ENCODE measurements around the gene IGSF23. TPM values are rescaled to one million over a fixed set of nuclear protein-coding genes. Genes with fewer than 3 reads are reported as not detected.
"Not testable (repeated sequence)": the region's sequence is repeated elsewhere in the genome, so short reads cannot be mapped to it uniquely, and the experiment has no call there.

Gene IGSF23
- total RNA-seq, 1 donor from 2014 or later = not detected

- no peak for DNase-seq (ENCODE audit: low spot score in 2 of 2)
- intact Hi-C loops (cut with DNase I) = no loop called here
- Histone ChIP-seq H3K4me1 (no peaks in the 10 kb centered on the region), H3K9me3 (no peaks in the 10 kb centered on the region), H3K36me3 (peaks cover 13 to 14% of the 10 kb centered on the region in 2 donors), H3K27me3 (no peaks in the 10 kb centered on the region), H3K27ac (no peak overlapping the region), H3K4me3 (no peak overlapping the region)
- TF ChIP-seq, protein P1, sequence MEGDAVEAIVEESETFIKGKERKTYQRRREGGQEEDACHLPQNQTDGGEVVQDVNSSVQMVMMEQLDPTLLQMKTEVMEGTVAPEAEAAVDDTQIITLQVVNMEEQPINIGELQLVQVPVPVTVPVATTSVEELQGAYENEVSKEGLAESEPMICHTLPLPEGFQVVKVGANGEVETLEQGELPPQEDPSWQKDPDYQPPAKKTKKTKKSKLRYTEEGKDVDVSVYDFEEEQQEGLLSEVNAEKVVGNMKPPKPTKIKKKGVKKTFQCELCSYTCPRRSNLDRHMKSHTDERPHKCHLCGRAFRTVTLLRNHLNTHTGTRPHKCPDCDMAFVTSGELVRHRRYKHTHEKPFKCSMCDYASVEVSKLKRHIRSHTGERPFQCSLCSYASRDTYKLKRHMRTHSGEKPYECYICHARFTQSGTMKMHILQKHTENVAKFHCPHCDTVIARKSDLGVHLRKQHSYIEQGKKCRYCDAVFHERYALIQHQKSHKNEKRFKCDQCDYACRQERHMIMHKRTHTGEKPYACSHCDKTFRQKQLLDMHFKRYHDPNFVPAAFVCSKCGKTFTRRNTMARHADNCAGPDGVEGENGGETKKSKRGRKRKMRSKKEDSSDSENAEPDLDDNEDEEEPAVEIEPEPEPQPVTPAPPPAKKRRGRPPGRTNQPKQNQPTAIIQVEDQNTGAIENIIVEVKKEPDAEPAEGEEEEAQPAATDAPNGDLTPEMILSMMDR (IDR thresholded peaks at IDR 0.05) = no peak
Measured at GRCh38 chr19:44677019-44677811, 63.9 kb downstream of the IGSF23 start.

- Histone ChIP-seq H3K9me3 (no peaks in the 10 kb centered on the region), H3K4me3 (no peak overlapping the region), H3K27me3 (no peaks in the 10 kb centered on the region), H3K36me3 (peaks cover 10 to 13% of the 10 kb centered on the region in 2 donors), H3K4me1 (no peaks in the 10 kb centered on the region), H3K27ac (no peak overlapping the region)
- no peak for DNase-seq (ENCODE audit: low spot score in 2 of 2)
- intact Hi-C loops (cut with DNase I) = no loop called here
- TF ChIP-seq, protein P1 (IDR thresholded peaks at IDR 0.05) = no peak
Measured at GRCh38 chr19:44680536-44680935, 67.2 kb downstream of the IGSF23 start.

- intact Hi-C loops (cut with DNase I) = no loop called here
Measured at GRCh38 chr19:44681992-44682790, 68.8 kb downstream of the IGSF23 start.

DNA sequence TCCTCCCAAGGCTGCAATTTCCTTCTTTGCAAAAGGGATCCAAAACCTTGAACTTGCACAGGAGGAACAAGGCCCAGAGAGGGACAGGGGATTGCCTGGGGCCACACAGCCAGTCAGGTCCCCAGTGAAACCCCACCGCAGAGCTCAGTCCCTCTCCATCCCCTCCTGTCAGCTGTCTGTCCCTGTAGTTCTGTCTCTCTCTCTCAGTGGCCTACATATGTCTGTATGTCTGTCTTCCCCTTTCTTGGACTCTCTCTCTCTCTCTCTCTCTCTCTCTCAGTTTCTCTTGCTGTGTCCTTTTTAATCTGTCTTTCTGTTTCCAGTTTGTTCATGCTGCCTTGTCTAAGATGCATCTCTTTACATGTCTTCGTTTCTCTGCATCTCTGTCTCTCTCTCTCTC, 69.4 kb downstream of the IGSF23 start:
- H3K27me3 ChIP-seq = no peaks in the 10 kb centered on the region
- no peaks in the 10 kb centered on the region for H3K9me3 ChIP-seq
- no peak overlapping the region for H3K27ac ChIP-seq
- no peak for DNase-seq (ENCODE audit: low spot score in 2 of 2)
- intact Hi-C loops (cut with DNase I) = no loop called here
- no peak overlapping the region for H3K4me3 ChIP-seq
- H3K36me3 ChIP-seq = peaks cover 10% of the 10 kb centered on the region in 2 donors
- TF ChIP-seq, protein P1 (IDR thresholded peaks at IDR 0.05) = no peak
- H3K4me1 ChIP-seq = no peaks in the 10 kb centered on the region

More at GRCh38 chr19:44681992-44682790, 68.8 kb downstream of the IGSF23 start:
- no peaks in the 10 kb centered on the region for H3K9me3 ChIP-seq
- H3K27ac ChIP-seq = no peak overlapping the region
- H3K36me3 ChIP-seq = peaks cover 10% of the 10 kb centered on the region in 2 donors
- no peaks in the 10 kb centered on the region for H3K27me3 ChIP-seq
- no peak for DNase-seq (ENCODE audit: low spot score in 2 of 2)
- TF ChIP-seq, protein P1 (IDR thresholded peaks at IDR 0.05) = no peak
- no peak overlapping the region for H3K4me3 ChIP-seq
- no peaks in the 10 kb centered on the region for H3K4me1 ChIP-seq

- intact Hi-C loops (cut with DNase I) = no loop called here
- H3K27ac ChIP-seq = no peak overlapping the region
- TF ChIP-seq, protein P1 (IDR thresholded peaks at IDR 0.05) = no peak
Measured at GRCh38 chr19:44683434-44684210, 70.3 kb downstream of the IGSF23 start.

GRCh38 chr19:44684396-44684795, 71.0 kb downstream of the IGSF23 start:
- H3K27ac ChIP-seq; intact Hi-C loops (cut with DNase I); H3K4me1 ChIP-seq; H3K27me3 ChIP-seq; DNase-seq (ENCODE audit: low spot score in 2 of 2); H3K4me3 ChIP-seq; H3K9me3 ChIP-seq; H3K36me3 ChIP-seq: not testable (repeated sequence)

More at GRCh38 chr19:44683434-44684210, 70.3 kb downstream of the IGSF23 start:
- Histone ChIP-seq H3K27me3 (no peaks in the 10 kb centered on the region), H3K9me3 (no peaks in the 10 kb centered on the region), H3K4me1 (no peaks in the 10 kb centered on the region), H3K36me3 (peaks cover 10% of the 10 kb centered on the region in 2 donors), H3K4me3 (no peak overlapping the region)
- no peak for DNase-seq (ENCODE audit: low spot score in 2 of 2)
